ENCODE data around the gene VWF.

The VWF gene

GRCh38 chr12:5969974-5970690 is 154.3 kb downstream of the VWF start:
- no peaks in the 10 kb centered on the region for H3K9me3 ChIP-seq (ENCODE audit: control insufficient read depth, low read length)
- no peak overlapping the region for H3K4me3 ChIP-seq (ENCODE audit: insufficient read depth in 1 of 2, low read depth in 1 of 2, low read length in 2 of 2)
- H3K27ac ChIP-seq (ENCODE audit: low read length, poor library complexity, severe bottlenecking) = no peak overlapping the region
- no peaks in the 10 kb centered on the region for H3K79me1 ChIP-seq (replicated peaks; ENCODE audit: low read length, poor library complexity, severe bottlenecking)
- H3K18ac ChIP-seq (ENCODE audit: low read depth in 1 of 2, low read length in 2 of 2) = no peak overlapping the region
- H2AFZ ChIP-seq (ENCODE audit: low read depth, low read length) = no peak overlapping the region
- H3K36me3 ChIP-seq (ENCODE audit: control insufficient read depth in 1 of 2, insufficient read depth in 2 of 2, low read depth in 1 of 2, low read length in 2 of 2) = no peaks in the 10 kb centered on the region
- H3K4me1 ChIP-seq (ENCODE audit: control insufficient read depth, insufficient read depth, low read depth, low read length) = peaks cover 13% of the 10 kb centered on the region
- no peak overlapping the region for H3K9ac ChIP-seq (ENCODE audit: low read length)
- no peak overlapping the region for H4K91ac ChIP-seq (ENCODE audit: low read length)
- no peak overlapping the region for H2AK5ac ChIP-seq (ENCODE audit: low read length, severe bottlenecking)
- no peak overlapping the region for H4K8ac ChIP-seq (ENCODE audit: low read length)
- WGBS = 80% methylated on average over 5 of the region's 5 CpGs
- no peak overlapping the region for H2BK120ac ChIP-seq (ENCODE audit: low read depth, low read length)
- H3K23ac ChIP-seq (ENCODE audit: low read length in 2 of 2) = no peak overlapping the region
- H3K4me2 ChIP-seq (ENCODE audit: low read length, poor library complexity, severe bottlenecking) = no peak overlapping the region
- peaks cover 40 to 41% of the 10 kb centered on the region in 2 experiments for H3K27me3 ChIP-seq (ENCODE audit: control insufficient read depth in 1 of 2, insufficient read depth in 1 of 2, low read length in 2 of 2)
- DNase-seq = no peak
- no peak overlapping the region for H2BK12ac ChIP-seq (ENCODE audit: low read length in 2 of 2)
- no peak overlapping the region for H3K14ac ChIP-seq (ENCODE audit: low read length in 2 of 2)
- no peak overlapping the region for H2BK5ac ChIP-seq (ENCODE audit: low read depth, low read length, poor library complexity, severe bottlenecking)
- H3K4ac ChIP-seq (ENCODE audit: low read depth in 1 of 2, low read length in 2 of 2) = no peak overlapping the region
- H2BK15ac ChIP-seq (ENCODE audit: low read depth, poor library complexity, severe bottlenecking) = no peak overlapping the region

- no peak overlapping the region for H3K4ac ChIP-seq (ENCODE audit: low read depth in 1 of 2, low read length in 2 of 2)
- H4K8ac ChIP-seq (ENCODE audit: low read length) = no peak overlapping the region
- no peak overlapping the region for H3K9ac ChIP-seq (ENCODE audit: low read length)
- no peak overlapping the region for H2AK5ac ChIP-seq (ENCODE audit: low read length, severe bottlenecking)
- no peak overlapping the region for H3K23ac ChIP-seq (ENCODE audit: low read length in 2 of 2)
- no peak overlapping the region for H2AFZ ChIP-seq (ENCODE audit: low read depth, low read length)
- H3K36me3 ChIP-seq (ENCODE audit: control insufficient read depth in 1 of 2, insufficient read depth in 2 of 2, low read depth in 1 of 2, low read length in 2 of 2) = no peaks in the 10 kb centered on the region
- H3K4me3 ChIP-seq (ENCODE audit: insufficient read depth in 1 of 2, low read depth in 1 of 2, low read length in 2 of 2) = no peak overlapping the region
- peaks cover 20% of the 10 kb centered on the region for H3K4me1 ChIP-seq (ENCODE audit: control insufficient read depth, insufficient read depth, low read depth, low read length)
- 65% methylated on average over 17 of the region's 17 CpGs for whole genome bisulfite sequencing
- no peak overlapping the region for H3K4me2 ChIP-seq (ENCODE audit: low read length, poor library complexity, severe bottlenecking)
- no peak overlapping the region for H2BK5ac ChIP-seq (ENCODE audit: low read depth, low read length, poor library complexity, severe bottlenecking)
- H2BK12ac ChIP-seq (ENCODE audit: low read length in 2 of 2) = no peak overlapping the region
- no peak overlapping the region for H3K27ac ChIP-seq (ENCODE audit: low read length, poor library complexity, severe bottlenecking)
- peaks cover 32 to 49% of the 10 kb centered on the region in 2 experiments for H3K27me3 ChIP-seq (ENCODE audit: control insufficient read depth in 1 of 2, insufficient read depth in 1 of 2, low read length in 2 of 2)
- no peak overlapping the region for H3K14ac ChIP-seq (ENCODE audit: low read length in 2 of 2)
- no peaks in the 10 kb centered on the region for H3K9me3 ChIP-seq (ENCODE audit: control insufficient read depth, low read length)
- no peaks in the 10 kb centered on the region for H3K79me1 ChIP-seq (replicated peaks; ENCODE audit: low read length, poor library complexity, severe bottlenecking)
- DNase-seq = no peak
- H4K91ac ChIP-seq (ENCODE audit: low read length) = no peak overlapping the region
- no peak overlapping the region for H2BK15ac ChIP-seq (ENCODE audit: low read depth, poor library complexity, severe bottlenecking)
- no peak overlapping the region for H2BK120ac ChIP-seq (ENCODE audit: low read depth, low read length)
- H3K18ac ChIP-seq (ENCODE audit: low read depth in 1 of 2, low read length in 2 of 2) = no peak overlapping the region
These were observed 155.1 kb downstream of the VWF start for GRCh38 chr12:5969156-5969973.

- no peak overlapping the region for H2BK12ac ChIP-seq (ENCODE audit: low read length in 2 of 2)
- no peak overlapping the region for H3K4me2 ChIP-seq (ENCODE audit: low read length, poor library complexity, severe bottlenecking)
- H3K79me1 ChIP-seq (replicated peaks; ENCODE audit: low read length, poor library complexity, severe bottlenecking) = no peaks in the 10 kb centered on the region
- H4K91ac ChIP-seq (ENCODE audit: low read length) = no peak overlapping the region
- no peak overlapping the region for H3K27ac ChIP-seq (ENCODE audit: low read length, poor library complexity, severe bottlenecking)
- no peak overlapping the region for H2AK5ac ChIP-seq (ENCODE audit: low read length, severe bottlenecking)
- H3K18ac ChIP-seq (ENCODE audit: low read depth in 1 of 2, low read length in 2 of 2) = no peak overlapping the region
- WGBS = 81% methylated on average over 10 of the region's 17 CpGs
- DNase-seq = no peak
- H3K4me1 ChIP-seq (ENCODE audit: control insufficient read depth, insufficient read depth, low read depth, low read length) = peaks cover 20% of the 10 kb centered on the region
- no peak overlapping the region for H3K4ac ChIP-seq (ENCODE audit: low read depth in 1 of 2, low read length in 2 of 2)
- peaks cover 22 to 43% of the 10 kb centered on the region in 2 experiments for H3K27me3 ChIP-seq (ENCODE audit: control insufficient read depth in 1 of 2, insufficient read depth in 1 of 2, low read length in 2 of 2)
- H3K14ac ChIP-seq (ENCODE audit: low read length in 2 of 2) = no peak overlapping the region
- no peak overlapping the region for H2AFZ ChIP-seq (ENCODE audit: low read depth, low read length)
- no peak overlapping the region for H3K9ac ChIP-seq (ENCODE audit: low read length)
- no peaks in the 10 kb centered on the region for H3K36me3 ChIP-seq (ENCODE audit: control insufficient read depth in 1 of 2, insufficient read depth in 2 of 2, low read depth in 1 of 2, low read length in 2 of 2)
- no peak overlapping the region for H2BK15ac ChIP-seq (ENCODE audit: low read depth, poor library complexity, severe bottlenecking)
- H3K23ac ChIP-seq (ENCODE audit: low read length in 2 of 2) = no peak overlapping the region
- no peaks in the 10 kb centered on the region for H3K9me3 ChIP-seq (ENCODE audit: control insufficient read depth, low read length)
- no peak overlapping the region for H3K4me3 ChIP-seq (ENCODE audit: insufficient read depth in 1 of 2, low read depth in 1 of 2, low read length in 2 of 2)
- H4K8ac ChIP-seq (ENCODE audit: low read length) = no peak overlapping the region
- H2BK120ac ChIP-seq (ENCODE audit: low read depth, low read length) = no peak overlapping the region
- H2BK5ac ChIP-seq (ENCODE audit: low read depth, low read length, poor library complexity, severe bottlenecking) = no peak overlapping the region
These were observed 156.6 kb downstream of the VWF start for GRCh38 chr12:5967645-5968415.

Measured in mesenchymal stem cell (in vitro differentiated cells and primary cell).